SH-SY5Y (cell line): ENCODE measurements around the gene ARHGEF6.

Source experiments
- GATA2 ChIP-seq: IDR thresholded peaks from 2 replicates; pipeline ENCODE4 v1.6.1; 2011; ENCODE audit warnings: mild to moderate bottlenecking, low read depth, low read length
- GATA3 ChIP-seq: IDR thresholded peaks from 2 replicates; pipeline ENCODE4 v1.6.1; 2011; ENCODE audit warnings: low read depth, mild to moderate bottlenecking, low read length, moderate library complexity

DNA sequence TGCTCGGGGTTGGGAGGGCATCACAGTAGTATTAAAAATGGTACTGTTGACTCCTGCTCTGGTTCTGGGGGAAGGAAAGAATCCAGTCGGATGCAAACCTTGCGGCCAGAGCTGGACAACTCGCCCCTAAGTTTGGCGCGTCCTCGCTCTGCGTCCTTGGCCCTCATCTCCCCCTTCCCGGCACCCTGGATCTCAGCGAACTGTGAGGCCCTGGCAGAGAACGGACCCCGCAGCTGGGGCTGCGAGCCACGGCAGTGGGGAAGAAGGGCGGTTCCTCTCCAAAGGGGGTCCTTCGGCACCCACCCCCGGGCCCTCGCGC, 14.0 kb downstream of the ARHGEF6 start:
- TF ChIP-seq GATA2 (no peak), GATA3 (no peak)
